HCT116 (cell line): Measurements from ENCODE around the gene WSB2.

Source experiments
- CTCF ChIP-seq, 3 experiments: fragments of 200-600 bp in 1 of 3; sonication (generic) in 1 of 3; IDR thresholded peaks in 2 of 3; conservative IDR thresholded peaks in 1 of 3; 2 replicates each; pipeline ENCODE4 v1.5.1; 2012 to 2017; ENCODE audit warnings: low read depth in 2 of 3, low read length in 2 of 3, antibody characterized with exemption in 1 of 3, borderline replicate concordance in 1 of 3, control low read depth in 1 of 3, mild to moderate bottlenecking in 1 of 3, mixed read lengths in 1 of 3, mixed run types in 1 of 3, moderate library complexity in 1 of 3; ENCODE audit not compliant: insufficient read depth in 1 of 3
- ELF1 ChIP-seq: IDR thresholded peaks from 2 replicates; pipeline ENCODE4 v1.6.1; 2012; ENCODE audit warnings: low read depth, borderline replicate concordance
- EZH2 ChIP-seq: fragments of 200-600 bp; sonication (generic); IDR thresholded peaks from 2 replicates; pipeline ENCODE4 v1.6.1; 2017; ENCODE audit warnings: antibody characterized with exemption, mixed run types
- MAX ChIP-seq: IDR thresholded peaks from 2 replicates; pipeline ENCODE4 v1.6.1; 2012
- POLR2A ChIP-seq: IDR thresholded peaks from 2 replicates; pipeline ENCODE4 v1.7.0; 2011; ENCODE audit warnings: borderline replicate concordance; ENCODE audit not compliant: insufficient read depth, insufficient read length; ENCODE audit errors: extremely low read depth
- POLR2AphosphoS5 ChIP-seq: IDR thresholded peaks from 2 replicates; pipeline ENCODE4 v1.6.1; 2011; ENCODE audit warnings: mild to moderate bottlenecking, low read depth, low read length, moderate library complexity
- YY1 ChIP-seq: IDR thresholded peaks from 2 replicates; pipeline ENCODE4 v1.6.1; 2011; ENCODE audit warnings: low read length, low read depth, moderate library complexity, mild to moderate bottlenecking; ENCODE audit not compliant: insufficient replicate concordance; ENCODE audit errors: extremely low read depth
- TF ChIP-seq, protein P1 (sequence below): IDR thresholded peaks from 2 replicates; pipeline ENCODE4 v1.6.1; 2011; ENCODE audit warnings: mild to moderate bottlenecking, low read length, moderate library complexity; ENCODE audit not compliant: insufficient replicate concordance; ENCODE audit errors: extremely low read depth
- TF ChIP-seq, protein P2 (sequence below): IDR thresholded peaks from 2 replicates; pipeline ENCODE4 v1.6.1; 2012

DNA sequence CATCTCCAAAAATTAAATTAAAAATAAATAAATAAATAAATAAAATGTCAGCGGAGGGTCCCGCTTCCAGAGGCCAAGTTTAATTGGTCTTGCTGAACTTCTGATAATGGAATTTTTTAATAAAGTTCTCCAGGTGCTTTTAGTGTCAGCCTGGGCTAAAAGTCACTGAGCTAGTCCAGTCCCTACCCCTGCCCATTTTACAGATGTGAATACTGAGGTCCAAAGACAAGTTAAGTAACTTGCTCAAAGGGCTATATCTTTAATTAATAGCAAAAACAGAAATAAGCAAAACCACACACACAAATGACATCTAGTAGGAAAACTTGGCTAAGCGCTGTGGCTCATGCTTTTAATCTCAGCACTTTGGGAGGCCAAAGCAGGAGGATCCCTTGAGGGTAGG, 50.1 kb downstream of the WSB2 start:
- no peak for TF ChIP-seq EZH2
- TF ChIP-seq POLR2AphosphoS5: no peak
- TF ChIP-seq, protein P1, sequence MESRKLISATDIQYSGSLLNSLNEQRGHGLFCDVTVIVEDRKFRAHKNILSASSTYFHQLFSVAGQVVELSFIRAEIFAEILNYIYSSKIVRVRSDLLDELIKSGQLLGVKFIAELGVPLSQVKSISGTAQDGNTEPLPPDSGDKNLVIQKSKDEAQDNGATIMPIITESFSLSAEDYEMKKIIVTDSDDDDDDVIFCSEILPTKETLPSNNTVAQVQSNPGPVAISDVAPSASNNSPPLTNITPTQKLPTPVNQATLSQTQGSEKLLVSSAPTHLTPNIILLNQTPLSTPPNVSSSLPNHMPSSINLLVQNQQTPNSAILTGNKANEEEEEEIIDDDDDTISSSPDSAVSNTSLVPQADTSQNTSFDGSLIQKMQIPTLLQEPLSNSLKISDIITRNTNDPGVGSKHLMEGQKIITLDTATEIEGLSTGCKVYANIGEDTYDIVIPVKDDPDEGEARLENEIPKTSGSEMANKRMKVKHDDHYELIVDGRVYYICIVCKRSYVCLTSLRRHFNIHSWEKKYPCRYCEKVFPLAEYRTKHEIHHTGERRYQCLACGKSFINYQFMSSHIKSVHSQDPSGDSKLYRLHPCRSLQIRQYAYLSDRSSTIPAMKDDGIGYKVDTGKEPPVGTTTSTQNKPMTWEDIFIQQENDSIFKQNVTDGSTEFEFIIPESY: no peak
- TF ChIP-seq CTCF (IDR thresholded peaks at IDR 0.05 in 2 of 3, conservative IDR thresholded peaks at IDR 0.05 in 1 of 3; ENCODE audit: borderline replicate concordance in 1 of 3, insufficient read depth in 1 of 3, low read depth in 2 of 3, low read length in 2 of 3): no peak
- TF ChIP-seq YY1: no peak
- TF ChIP-seq, protein P2, sequence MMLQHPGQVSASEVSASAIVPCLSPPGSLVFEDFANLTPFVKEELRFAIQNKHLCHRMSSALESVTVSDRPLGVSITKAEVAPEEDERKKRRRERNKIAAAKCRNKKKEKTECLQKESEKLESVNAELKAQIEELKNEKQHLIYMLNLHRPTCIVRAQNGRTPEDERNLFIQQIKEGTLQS: no peak
- TF ChIP-seq POLR2A: no peak
- TF ChIP-seq MAX: no peak
- TF ChIP-seq ELF1: no peak
